ENCODE results near the gene CAT.

The CAT gene

GRCh38 chr11:34507156-34507555 lies 68.4 kb downstream of the CAT start:
- no peak for TF ChIP-seq CTCF (IDR thresholded peaks at IDR 0.05; ENCODE audit: low read depth, low read length)
- DNase-seq (ENCODE audit: low read depth, low spot score), result no peak
- no peak overlapping the region for H3K4me3 ChIP-seq (ENCODE audit: low read depth, low read length)
- in situ Hi-C loops (cut with HindIII; ENCODE audit: low sequenced_read_pairs), result no loop called here

- no peak for DNase-seq (ENCODE audit: low read depth, low spot score)
- TF ChIP-seq CTCF (IDR thresholded peaks at IDR 0.05; ENCODE audit: low read depth, low read length), result no peak
- no peak overlapping the region for H3K4me3 ChIP-seq (ENCODE audit: low read depth, low read length)
- in situ Hi-C loops (cut with HindIII; ENCODE audit: low sequenced_read_pairs), result no loop called here
Observed at GRCh38 chr11:34507610-34508009, 68.9 kb downstream of the CAT start.

- no peak for DNase-seq (ENCODE audit: low read depth, low spot score)
- in situ Hi-C loops (cut with HindIII; ENCODE audit: low sequenced_read_pairs), result no loop called here
- no peak overlapping the region for H3K4me3 ChIP-seq (ENCODE audit: low read depth, low read length)
- no peak for TF ChIP-seq CTCF (IDR thresholded peaks at IDR 0.05; ENCODE audit: low read depth, low read length)
Observed at GRCh38 chr11:34508524-34508923, 69.8 kb downstream of the CAT start.

GRCh38 chr11:34509336-34509876 lies 70.7 kb downstream of the CAT start:
- DNase-seq (ENCODE audit: low read depth, low spot score), result no peak
- in situ Hi-C loops (cut with HindIII; ENCODE audit: low sequenced_read_pairs), result no loop called here
- no peak for TF ChIP-seq CTCF (IDR thresholded peaks at IDR 0.05; ENCODE audit: low read depth, low read length)
- H3K4me3 ChIP-seq (ENCODE audit: low read depth, low read length), result no peak overlapping the region

GRCh38 chr11:34510218-34510617 lies 71.5 kb downstream of the CAT start:
- DNase-seq (ENCODE audit: low read depth, low spot score), result no peak
- TF ChIP-seq CTCF (IDR thresholded peaks at IDR 0.05; ENCODE audit: low read depth, low read length), result no peak
- H3K4me3 ChIP-seq (ENCODE audit: low read depth, low read length), result no peak overlapping the region
- in situ Hi-C loops (cut with HindIII; ENCODE audit: low sequenced_read_pairs), result no loop called here

GRCh38 chr11:34510673-34511072 lies 71.9 kb downstream of the CAT start:
- TF ChIP-seq CTCF (IDR thresholded peaks at IDR 0.05; ENCODE audit: low read depth, low read length), result no peak
- in situ Hi-C loops (cut with HindIII; ENCODE audit: low sequenced_read_pairs), result no loop called here

More at GRCh38 chr11:34510673-34511072, 71.9 kb downstream of the CAT start:
- H3K4me3 ChIP-seq (ENCODE audit: low read depth, low read length), result no peak overlapping the region
- no peak for DNase-seq (ENCODE audit: low read depth, low spot score)
